Pancreas (tissue), 10 donors: ENCODE data around the gene CFAP46. TPM values are rescaled to one million over a fixed set of nuclear protein-coding genes. Genes with fewer than 3 reads are reported as not detected.

Experiments
- ATAC-seq, 4 donors: fragments of 200-7000 bp; cut with Tn5 transposase; one replicate each; pipeline versions ENCODE4 v1.8.0 to v1.9.1; 2020; ENCODE audit warnings: mild to moderate bottlenecking in 4 of 4, moderate library complexity in 4 of 4
- DNase-seq, 6 donors: peaks; one replicate each; pipeline ENCODE4 v3.0.0-alpha.2; 2020
- FAIRE-seq: peaks from 2 replicates; lab custom pipeline; 2012; peaks lifted over from hg19 to GRCh38; lab: Jason Lieb, UNC
- H3K27ac ChIP-seq, 4 donors: fragments of 200-600 bp; sonication (generic); 1 replicate in 3 of 4; 2 replicates in 1 of 4; pipeline versions ENCODE4 v1.5.0 to v1.8.0; 2020
- H3K27me3 ChIP-seq, 4 donors: fragments of 200-600 bp; one replicate each; pipeline ENCODE4 v1.8.0; 2021
- H3K36me3 ChIP-seq, 3 donors: fragments of 200-600 bp; sonication (generic) in 1 of 3; one replicate each; pipeline versions ENCODE4 v1.5.0 to v1.8.0; 2020 to 2021
- H3K4me1 ChIP-seq, 3 donors: fragments of 200-600 bp; one replicate each; pipeline ENCODE4 v1.8.0; 2021
- H3K4me3 ChIP-seq, 4 donors: fragments of 200-600 bp; sonication (generic) in 2 of 4; one replicate each; pipeline versions ENCODE4 v1.5.0 to v1.8.0; 2020 to 2021
- H3K9me3 ChIP-seq, 4 donors: fragments of 200-600 bp; one replicate each; pipeline ENCODE4 v1.8.0; 2021
- CTCF ChIP-seq, 4 donors: fragments of 200-600 bp; sonication (generic) in 3 of 4; IDR thresholded peaks; one replicate each; pipeline versions ENCODE4 v1.5.0 to v1.8.0; 2021; ENCODE audit warnings: antibody characterized with exemption in 4 of 4
- WGBS, 2 donors: extraction: QIAGEN DNeasy Blood & Tissue Kit; methylation state at CpG; one replicate each; pipeline ENCODE4 v1.1.7; 2013; 5-methylcytosine and 5-hydroxymethylcytosine counted together
- intact Hi-C, 3 donors: fragments of 100-400 bp; cut with DNase I; formaldehyde crosslinking; loops; one replicate each; pipeline versions ENCODE4 v1.11.1 to v1.14.2; 2022
- polyA plus RNA-seq, 2 donors: library from polyadenylated mRNA; stranded (reverse); fragments of 200-250 nt; gene quantifications; one replicate each; pipeline ENCODE4 v1.2.3, GENCODE V29; 2013
- total RNA-seq, 6 donors: library from RNA; stranded (reverse); fragmentation: NEBNext Ultra II Directional in 4 of 6; extraction: Animal tissue kit (Norgen Biotek cat#: 25700) in 4 of 6; gene quantifications; one replicate each; pipeline versions ENCODE4 v1.2.1 to v1.2.4, GENCODE V29; 2021 to 2023
- donor health status: healthy with polysubstance abuse.
- donor health status: DM: no; HTN: no; CAD: no; lungs with moderate emphysema.
- donor health status: DM: no; HTN: no; CAD: no.
- donor health status: control.
- donor health status: control.
- donor health status: Bipolar disorder and iron deficiency.
- donor health status: DM: yes; HTN: yes; CAD: no.
- donor health status: DM: no; HTN: no; CAD: no.
- donor health status: DM: no; HTN: no; CAD: no.
- donor health status: DM: yes; HTN: yes; CAD: no.

The CFAP46 gene
- total and polyA plus RNA-seq, 8 donors = 0.39 to 1.6 (median 1.0) TPM

- DNase-seq (no peak), ATAC-seq (no peak), FAIRE-seq (no peak)
- no peaks in the 10 kb centered on the region for H3K4me1 ChIP-seq
- no peaks in the 10 kb centered on the region for H3K36me3 ChIP-seq
- 93 to 94% methylated on average over 11 of the region's 11 CpGs for WGBS, 2 donors
- intact Hi-C loops = no loop called here
- no peak overlapping the region for H3K27ac ChIP-seq
- no peak for TF ChIP-seq CTCF (IDR thresholded peaks at IDR 0.05)
- no peaks in the 10 kb centered on the region for H3K27me3 ChIP-seq
- H3K9me3 ChIP-seq = no peaks in the 10 kb centered on the region
- H3K4me3 ChIP-seq = no peak overlapping the region
Measured at GRCh38 chr10:132765435-132765834, 176.9 kb downstream of the CFAP46 start.

- DNase-seq = no peak
Measured at GRCh38 chr10:132764108-132764507, 178.3 kb downstream of the CFAP46 start.

GRCh38 chr10:132763545-132763944 is 178.8 kb downstream of the CFAP46 start:
- Histone ChIP-seq H3K27me3 (no peaks in the 10 kb centered on the region), H3K36me3 (no peaks in the 10 kb centered on the region), H3K4me1 (no peaks in the 10 kb centered on the region), H3K27ac (no peak overlapping the region), H3K9me3 (no peaks in the 10 kb centered on the region), H3K4me3 (no peak overlapping the region)
- FAIRE-seq (no peak), DNase-seq (no peak), ATAC-seq (no peak)
- no peak for TF ChIP-seq CTCF (IDR thresholded peaks at IDR 0.05)
- WGBS, 2 donors = 89 to 93% methylated on average over 5 of the region's 5 CpGs
- intact Hi-C loops = no loop called here

More at GRCh38 chr10:132764108-132764507, 178.3 kb downstream of the CFAP46 start:
- H3K36me3 ChIP-seq = no peaks in the 10 kb centered on the region
- 83 to 94% methylated on average over 11 of the region's 11 CpGs for WGBS, 2 donors
- intact Hi-C loops = no loop called here
- TF ChIP-seq CTCF (IDR thresholded peaks at IDR 0.05) = no peak
- FAIRE-seq (no peak), ATAC-seq (no peak)
- no peaks in the 10 kb centered on the region for H3K4me1 ChIP-seq
- H3K9me3 ChIP-seq = no peaks in the 10 kb centered on the region
- no peaks in the 10 kb centered on the region for H3K27me3 ChIP-seq
- H3K4me3 ChIP-seq = no peak overlapping the region
- no peak overlapping the region for H3K27ac ChIP-seq

GRCh38 chr10:132762267-132762666 is 180.1 kb downstream of the CFAP46 start:
- TF ChIP-seq CTCF (IDR thresholded peaks at IDR 0.05) = no peak
- no peak for ATAC-seq
- Histone ChIP-seq H3K4me1 (no peaks in the 10 kb centered on the region), H3K27ac (no peak overlapping the region), H3K9me3 (no peaks in the 10 kb centered on the region), H3K27me3 (no peaks in the 10 kb centered on the region), H3K36me3 (peaks cover 0 to 4% (median 0%) of the 10 kb centered on the region in 3 donors), H3K4me3 (no peak overlapping the region)
- FAIRE-seq = no peak
- WGBS, 2 donors = 82 to 87% methylated on average over 6 of the region's 6 CpGs
- no peak for DNase-seq
- intact Hi-C loops = no loop called here

GRCh38 chr10:132761395-132762060 is 180.8 kb downstream of the CFAP46 start:
- H3K36me3 ChIP-seq = peaks cover 0 to 7% (median 0%) of the 10 kb centered on the region in 3 donors

More at GRCh38 chr10:132761395-132762060, 180.8 kb downstream of the CFAP46 start:
- no peaks in the 10 kb centered on the region for H3K27me3 ChIP-seq
- no peak for DNase-seq
- 94% methylated on average over 11 of the region's 11 CpGs for WGBS, 2 donors
- no peak for FAIRE-seq
- H3K4me1 ChIP-seq = no peaks in the 10 kb centered on the region
- intact Hi-C loops = no loop called here
- no peaks in the 10 kb centered on the region for H3K9me3 ChIP-seq
- TF ChIP-seq CTCF (IDR thresholded peaks at IDR 0.05) = no peak
- no peak overlapping the region for H3K27ac ChIP-seq
- no peak for ATAC-seq
- no peak overlapping the region for H3K4me3 ChIP-seq
